ENCODE results near the gene LRP1B.
"Not testable (repeated sequence)": the region's sequence is repeated elsewhere in the genome, so short reads cannot be mapped to it uniquely, and the experiment has no call there.

LRP1B gene

DNA sequence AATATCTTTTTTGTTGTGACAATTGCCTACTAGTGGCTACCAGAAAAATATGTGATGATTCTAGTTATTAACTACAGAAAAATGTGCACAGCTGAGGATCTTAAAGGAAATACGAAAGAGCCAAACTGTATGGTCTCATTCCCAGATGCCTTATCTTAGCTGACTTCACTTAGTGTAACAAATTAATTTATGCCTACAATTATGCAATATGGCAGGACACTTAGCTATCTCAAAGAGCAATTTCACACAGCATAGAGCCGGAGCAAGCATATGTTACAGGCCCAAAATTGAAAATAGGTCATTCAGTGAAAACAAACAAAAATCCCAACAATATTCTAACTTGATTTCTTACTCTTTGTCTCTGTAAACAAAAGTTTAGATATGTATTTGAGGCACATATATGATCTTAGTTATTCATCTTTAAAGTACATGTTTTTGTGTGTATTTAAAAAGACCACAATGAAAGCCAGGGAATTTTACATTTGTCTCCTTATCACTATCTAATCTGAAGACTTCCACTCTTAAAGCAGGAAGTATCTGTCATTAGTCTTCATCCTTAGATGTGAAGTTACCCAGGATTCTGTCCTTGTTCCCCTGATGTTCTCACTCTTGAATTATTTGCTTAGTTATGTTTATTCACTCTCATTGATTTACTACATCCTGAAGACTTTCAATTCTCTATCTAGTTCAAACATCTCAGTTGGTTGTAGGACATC lies 1771.6 kb downstream of the LRP1B start:
- no peak for DNase-seq

DNA sequence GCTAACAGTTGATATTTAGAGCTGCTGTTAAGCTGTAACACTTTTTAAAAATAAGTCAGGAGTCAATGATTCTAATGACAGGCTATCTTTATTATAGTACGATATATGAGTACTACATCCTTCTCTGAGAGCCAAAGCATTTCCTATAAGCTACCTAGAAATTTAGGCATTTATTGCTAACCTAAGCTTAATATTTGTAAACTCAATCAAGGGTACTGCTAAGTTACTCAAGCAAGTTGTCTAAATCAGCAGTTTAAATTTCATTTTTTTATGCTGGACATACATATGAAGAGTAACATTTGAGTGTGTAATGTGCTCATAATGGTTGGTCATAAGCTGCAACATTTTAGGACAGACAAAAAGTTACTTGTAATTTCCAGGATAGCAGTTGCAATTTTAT lies 1774.1 kb downstream of the LRP1B start:
- no peak for DNase-seq

DNA sequence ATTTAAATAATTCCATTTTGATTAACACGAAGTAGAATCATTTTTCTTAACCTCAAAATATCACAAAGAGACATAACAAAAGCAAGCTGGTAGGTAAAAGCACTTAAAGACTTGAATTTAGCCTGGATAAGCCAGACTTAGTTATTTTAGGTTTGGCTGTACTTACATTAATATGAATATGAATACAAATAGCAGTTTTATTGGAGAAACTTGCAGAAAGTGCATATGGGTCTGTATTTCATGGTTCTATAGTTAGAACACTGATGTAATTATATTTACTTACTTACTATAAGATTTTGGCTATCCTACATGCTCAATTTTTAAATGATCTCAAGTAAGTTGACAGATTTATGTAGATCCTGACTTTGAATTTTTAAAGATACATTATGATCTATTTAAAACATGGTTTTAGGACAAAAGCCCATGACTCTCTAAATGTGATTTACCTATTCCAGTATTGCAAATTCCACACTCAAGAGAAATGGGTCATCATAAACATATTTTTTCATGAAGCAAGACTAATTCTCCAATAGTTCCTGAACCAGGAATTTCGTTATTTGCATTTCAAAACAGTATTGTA lies 1775.2 kb downstream of the LRP1B start:
- DNase-seq = no peak

DNA sequence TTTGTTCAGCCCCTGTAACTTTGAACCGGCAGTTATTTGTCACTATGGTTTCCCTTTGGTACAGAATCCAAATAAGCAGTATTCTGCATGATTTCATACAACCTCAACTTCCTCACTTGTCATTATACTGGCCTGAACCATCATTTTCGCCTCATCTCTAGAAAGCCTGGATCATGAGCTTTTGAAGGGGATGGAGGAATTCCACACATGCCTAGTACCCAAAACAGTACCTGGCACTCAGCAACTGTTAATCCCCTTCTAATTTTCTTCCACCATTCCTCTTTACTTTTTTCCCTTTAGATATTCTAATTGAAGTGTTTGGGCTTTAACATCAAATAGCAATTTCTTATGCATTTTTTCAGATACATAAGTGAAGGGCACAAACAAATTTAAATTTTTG lies 1776.3 kb downstream of the LRP1B start:
- DNase-seq = no peak

DNA sequence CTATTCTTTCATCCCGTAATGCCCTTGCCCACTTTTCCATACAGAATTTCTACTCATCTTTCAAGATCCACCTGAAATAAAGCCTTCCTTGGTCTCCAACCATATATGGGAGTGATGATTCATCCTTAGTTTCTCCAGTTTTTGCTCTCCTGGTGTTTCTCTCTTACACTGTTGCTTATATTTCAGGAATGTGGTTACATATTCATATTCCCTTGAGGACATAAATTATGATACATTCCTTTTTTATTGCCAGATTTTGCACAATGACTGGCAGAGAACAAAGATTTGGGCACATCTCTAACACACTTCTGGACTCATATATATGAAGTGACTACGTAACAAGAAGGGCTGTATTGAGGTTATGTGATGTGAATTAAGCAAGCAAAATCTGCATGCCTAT lies 1777.3 kb downstream of the LRP1B start:
- no peak for DNase-seq

DNA sequence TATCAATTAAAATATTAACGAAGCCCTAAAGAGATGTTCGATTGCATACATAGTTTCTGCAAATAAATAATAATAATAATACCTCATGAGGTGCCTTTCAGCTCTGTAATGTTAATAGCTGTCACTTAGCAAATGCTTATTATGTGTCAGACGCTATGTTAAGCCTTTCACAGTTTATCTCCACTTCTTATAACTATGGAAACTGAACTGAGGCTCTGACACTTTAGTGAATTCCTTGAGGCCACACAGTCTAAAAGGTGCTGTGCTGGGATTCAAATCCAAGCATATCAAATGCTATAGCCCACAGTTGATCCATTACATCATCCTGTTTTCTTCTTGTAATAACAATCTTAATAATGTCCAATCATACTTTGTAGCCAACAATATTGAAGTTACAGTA lies 1779.1 kb downstream of the LRP1B start:
- no peak for DNase-seq

DNA sequence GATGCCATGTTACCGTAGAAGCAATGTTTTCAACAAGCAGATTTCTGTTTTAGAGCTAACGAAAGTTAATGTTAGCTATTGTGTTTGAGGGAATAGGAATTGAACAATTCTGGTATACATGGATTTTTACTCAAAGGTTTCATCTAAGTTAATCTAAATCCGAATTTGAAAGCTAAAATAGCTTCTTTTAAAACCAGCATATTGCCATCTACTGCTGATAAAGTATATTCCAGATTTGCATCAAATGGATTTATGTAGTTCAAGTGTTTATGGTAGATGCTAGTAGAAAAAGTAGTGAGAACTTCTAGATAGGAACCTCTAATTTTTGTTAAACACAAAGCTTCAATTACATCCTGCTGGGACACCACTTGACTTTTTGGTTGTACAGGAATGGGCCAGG lies 1781.1 kb downstream of the LRP1B start:
- DNase-seq = no peak

DNA sequence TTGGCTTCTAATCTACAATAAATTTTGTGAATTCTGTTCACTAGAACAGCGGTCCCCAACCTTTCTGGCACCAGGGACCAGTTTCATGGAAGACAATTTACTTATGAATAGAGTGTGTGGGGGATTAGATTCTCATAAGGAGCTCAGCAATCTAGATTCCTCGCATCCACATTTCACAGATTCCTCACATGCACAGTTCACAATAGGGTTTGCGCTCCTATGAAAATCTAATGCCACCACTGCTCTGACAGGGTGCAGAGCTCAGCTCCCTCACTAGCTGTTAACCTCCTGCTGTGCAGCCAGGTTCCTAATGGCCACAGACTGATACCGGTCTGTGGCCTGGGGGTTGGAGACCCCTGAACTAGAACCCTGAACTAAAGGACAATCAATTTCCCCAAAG lies 1782.0 kb downstream of the LRP1B start:
- no peak for DNase-seq

DNA sequence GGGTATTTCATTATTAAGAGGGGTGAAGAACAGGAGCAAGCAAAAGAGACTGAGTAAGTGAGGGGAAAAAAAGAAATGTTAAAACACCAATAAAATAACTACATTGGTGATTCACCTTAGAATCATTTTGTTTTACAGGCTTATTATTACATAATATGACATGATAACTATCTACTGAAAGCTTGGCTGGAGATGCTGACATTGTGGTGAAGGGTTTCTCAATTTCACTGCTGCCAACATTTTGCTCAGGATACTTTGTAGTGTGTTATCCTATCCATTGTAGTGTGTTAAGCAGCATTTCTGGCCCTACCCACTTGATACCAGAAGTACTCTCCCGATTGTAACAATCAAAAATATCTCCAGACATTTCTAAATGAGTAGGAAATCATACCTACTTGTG lies 1786.0 kb downstream of the LRP1B start:
- no peak for DNase-seq

DNA sequence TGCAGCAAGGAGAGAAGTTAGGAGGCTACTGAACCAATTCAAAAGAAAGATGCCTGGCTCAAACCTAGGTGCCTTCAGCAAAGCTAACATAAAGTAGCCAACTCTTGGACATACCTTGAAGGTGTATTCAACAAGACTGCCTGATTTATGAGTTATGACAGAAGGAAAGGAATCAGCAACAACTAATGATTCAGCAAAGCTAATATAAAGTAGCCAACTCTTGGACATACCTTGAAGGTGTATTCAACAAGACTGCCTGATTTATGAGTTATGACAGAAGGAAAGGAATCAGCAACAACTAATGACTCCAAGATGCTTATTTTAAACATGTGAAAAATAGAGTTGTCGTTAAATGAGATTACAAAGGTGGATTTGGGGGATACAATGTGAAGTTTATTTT lies 1786.5 kb downstream of the LRP1B start:
- not testable (repeated sequence) for DNase-seq

DNA sequence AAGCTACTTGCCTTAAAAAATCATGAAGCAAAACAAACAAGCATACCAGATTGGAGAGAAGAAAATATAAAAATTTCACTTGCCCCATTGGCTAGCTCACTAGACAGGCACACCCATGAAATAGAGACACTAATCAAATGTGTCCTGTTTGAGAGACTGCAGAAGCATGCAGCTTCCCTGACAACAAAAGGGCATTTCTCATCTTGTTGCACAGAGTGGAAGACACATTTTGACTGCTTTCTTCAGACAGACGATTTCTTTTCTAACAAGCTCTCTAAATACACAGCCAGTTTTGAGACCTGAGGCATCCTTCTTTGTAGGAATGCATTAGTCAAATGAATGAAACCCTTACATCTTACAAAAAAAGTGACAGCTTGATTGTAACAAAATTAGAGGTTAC lies 1792.0 kb downstream of the LRP1B start:
- no peak for DNase-seq

DNA sequence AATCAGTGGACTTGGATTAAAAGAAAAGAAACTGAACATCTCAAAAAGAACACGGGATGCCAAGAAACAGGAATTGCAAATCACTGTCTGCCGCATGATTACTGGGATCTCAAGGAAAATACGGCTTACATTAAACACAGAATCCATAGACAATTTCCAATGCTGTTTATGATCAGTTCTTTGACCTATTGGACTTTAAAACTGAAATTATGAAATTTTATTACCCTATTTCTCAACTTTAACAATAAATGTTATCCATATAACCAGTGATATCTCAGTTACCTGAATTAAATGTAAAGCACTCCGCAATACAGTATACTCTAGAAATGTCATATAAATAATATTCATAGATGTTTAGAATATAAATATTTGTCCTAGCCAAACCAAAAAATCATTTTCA lies 1793.8 kb downstream of the LRP1B start:
- DNase-seq = no peak

DNA sequence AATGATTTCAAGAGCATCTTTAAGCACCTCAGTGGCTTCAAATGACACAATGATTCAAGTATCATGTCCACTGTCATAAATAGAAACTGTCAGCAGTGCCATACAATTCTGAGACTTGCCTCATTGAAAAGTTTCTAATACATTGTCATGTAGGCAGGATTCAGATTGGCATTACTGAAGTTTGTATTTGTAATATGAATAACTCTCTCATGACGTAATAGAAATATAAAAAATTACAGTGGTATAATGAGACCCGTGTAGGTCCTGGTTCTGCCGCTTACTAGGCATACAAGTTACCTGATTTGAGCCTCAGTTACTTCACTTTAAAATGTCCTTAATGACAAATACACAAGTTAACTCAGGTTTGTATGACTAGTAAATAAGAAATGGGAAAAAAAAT lies 1814.5 kb downstream of the LRP1B start:
- no peak for DNase-seq

DNA sequence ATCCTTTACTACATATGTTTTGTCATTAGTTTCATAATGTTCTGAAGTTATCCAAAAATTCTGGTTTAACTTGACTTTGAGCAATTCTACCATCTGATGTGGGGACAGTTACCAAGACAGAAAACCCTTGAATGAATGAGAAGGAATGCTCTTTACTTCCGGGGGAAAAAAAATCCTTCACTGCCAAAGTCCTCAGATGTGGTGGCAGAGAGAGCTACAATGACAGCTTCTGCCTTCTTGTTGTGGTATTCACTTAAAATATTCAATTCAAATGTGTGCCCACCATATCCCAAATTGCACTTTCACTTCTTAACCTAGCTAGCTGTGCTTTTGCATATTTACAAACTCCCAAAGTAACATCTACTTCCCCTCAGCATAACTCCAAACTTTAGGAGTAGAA lies 1818.9 kb downstream of the LRP1B start:
- no peak for DNase-seq

DNA sequence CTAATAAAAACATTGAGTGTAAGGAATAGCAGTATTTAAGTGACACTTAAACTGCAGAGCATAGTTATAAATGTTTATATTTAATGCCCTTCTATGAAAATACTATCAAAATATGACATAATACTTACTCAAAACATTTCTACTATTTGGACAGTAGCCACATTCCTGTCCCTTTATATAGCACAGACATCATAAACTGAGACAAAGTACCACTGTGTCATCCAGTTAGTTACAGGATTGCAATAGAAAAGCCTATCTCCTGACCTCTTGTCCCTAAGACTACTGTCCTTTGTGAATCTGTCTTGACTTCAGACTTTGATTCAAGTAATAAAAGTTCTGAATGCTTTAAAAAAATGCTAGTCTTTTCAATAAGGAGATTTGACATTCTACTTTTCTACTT lies 1822.1 kb downstream of the LRP1B start:
- DNase-seq = no peak

DNA sequence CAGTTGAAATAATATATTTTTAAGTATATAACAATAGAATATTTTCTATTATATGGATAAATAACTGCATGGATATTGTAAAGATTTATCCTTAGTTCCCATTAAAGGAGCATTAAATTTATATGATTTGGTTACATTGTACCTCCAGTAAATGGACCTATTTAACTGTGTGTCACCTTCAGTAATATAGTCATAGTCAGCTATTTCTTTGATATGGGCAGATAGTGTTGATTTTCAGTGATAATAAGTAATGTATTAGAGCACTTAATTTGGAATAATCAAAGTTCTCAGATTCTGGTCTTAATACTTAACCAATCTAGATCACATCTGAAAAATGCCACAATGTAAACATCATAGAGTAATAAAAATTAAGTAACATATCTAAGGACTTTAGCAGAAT lies 1823.3 kb downstream of the LRP1B start:
- no peak for DNase-seq

DNA sequence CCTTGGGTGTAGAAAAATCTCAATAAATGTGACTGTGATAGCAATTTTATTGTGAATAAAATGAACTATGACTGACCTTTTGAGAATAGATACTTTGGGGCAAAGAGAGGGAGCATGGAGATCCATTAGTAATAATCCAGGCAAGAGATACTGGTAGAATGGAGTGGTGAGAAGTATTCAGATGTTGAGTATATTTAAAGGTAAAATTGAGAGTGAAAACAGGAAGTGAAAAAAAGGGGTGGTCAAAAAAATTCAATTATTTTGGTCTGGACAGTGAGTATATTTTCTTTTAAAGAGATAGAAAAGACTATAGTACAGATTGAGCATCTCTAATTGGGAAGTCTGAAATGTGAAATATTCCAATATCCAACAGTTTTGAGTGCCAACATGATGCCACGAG lies 1835.0 kb downstream of the LRP1B start:
- DNase-seq = no peak

DNA sequence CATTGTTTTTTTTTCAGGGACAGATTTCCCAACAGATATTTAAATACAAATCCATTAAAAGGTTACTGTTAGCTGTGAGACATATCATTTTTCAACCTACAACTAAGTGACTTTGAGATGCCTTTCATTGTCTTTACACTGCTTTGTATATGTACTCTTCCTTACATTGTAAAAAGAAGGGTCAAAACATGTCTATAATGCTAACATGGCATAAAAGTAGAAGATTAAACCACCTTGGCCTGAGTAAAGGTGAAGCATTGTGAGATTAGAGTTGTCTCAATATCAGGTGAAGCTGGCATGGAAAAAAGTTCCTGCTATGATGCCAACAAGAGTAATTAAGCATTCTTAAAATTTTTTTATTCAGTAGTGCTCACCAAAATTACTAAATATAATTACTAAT lies 1842.1 kb downstream of the LRP1B start:
- no peak for DNase-seq

DNA sequence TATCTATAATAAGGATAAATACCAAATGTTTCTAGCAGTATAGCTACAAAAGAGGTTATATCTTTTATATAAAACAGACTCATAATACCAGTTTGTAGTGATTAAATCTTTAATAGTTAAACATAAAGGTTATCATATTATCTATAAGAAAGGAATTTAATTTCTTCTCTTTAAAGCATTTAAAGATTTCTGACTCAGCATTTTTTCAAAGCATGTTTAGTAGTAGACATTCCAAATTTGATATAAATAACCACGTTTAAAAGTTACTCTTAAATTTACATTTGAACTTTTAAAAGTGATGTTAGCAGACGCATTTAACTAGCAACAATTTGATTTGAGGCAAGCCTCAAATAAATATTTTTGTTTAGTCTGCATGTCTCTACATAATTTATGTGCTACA lies 1842.6 kb downstream of the LRP1B start:
- DNase-seq = no peak

DNA sequence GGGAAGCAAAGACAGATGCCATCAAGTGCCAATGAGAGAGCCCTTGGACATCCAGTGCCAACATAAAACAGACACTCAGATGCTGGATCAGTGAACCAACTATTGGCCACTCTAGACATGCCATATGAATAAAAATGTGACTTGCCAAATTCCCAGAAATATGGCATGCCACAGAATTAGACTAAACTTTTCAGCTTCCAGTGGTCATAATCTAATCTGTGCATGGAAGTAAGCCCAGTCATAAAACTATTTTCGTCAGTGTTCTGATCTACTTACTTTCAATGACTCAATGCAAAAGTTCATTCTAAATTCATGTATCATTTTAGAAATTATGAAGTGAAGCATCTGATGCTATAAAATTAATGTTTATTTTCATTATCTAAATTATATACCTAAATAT lies 1844.4 kb downstream of the LRP1B start:
- DNase-seq = no peak

DNA sequence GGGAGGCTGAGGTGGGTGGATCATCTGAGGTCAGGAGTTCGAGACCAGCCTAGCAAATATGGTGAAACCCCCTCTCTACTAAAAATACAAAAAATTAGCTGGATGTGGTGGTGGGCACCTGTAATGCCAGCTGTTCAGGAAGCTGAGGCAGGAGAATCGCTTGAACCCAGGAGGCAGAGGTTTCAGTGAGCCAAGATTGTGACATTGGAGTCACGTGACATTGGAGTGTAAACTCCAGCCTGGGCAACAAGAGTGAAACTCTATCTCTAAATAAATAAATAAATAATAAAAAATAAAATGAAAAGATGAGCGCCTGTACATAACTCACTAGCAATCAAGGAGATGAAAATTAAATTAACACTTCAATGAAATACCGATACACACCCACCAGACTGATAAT lies 1853.5 kb downstream of the LRP1B start:
- not testable (repeated sequence) for DNase-seq

DNA sequence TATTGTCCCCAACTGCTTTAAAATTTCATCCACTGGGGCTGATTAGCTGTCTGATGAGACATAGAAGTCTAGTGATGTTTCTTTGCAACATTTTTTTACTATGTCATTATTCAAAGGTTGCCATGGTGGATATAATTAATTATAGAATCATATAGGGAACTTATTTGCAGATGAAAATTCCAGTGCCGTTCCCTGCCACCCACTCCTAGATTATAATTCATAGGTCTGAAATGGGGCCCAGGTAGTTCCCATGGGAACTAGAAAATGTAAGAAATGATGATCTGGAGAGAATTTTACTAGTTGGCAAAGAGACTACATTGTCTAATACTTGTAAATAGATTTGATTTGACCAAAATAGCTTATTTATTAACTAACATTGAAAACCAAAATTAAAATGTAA lies 1854.2 kb downstream of the LRP1B start:
- DNase-seq = no peak

DNA sequence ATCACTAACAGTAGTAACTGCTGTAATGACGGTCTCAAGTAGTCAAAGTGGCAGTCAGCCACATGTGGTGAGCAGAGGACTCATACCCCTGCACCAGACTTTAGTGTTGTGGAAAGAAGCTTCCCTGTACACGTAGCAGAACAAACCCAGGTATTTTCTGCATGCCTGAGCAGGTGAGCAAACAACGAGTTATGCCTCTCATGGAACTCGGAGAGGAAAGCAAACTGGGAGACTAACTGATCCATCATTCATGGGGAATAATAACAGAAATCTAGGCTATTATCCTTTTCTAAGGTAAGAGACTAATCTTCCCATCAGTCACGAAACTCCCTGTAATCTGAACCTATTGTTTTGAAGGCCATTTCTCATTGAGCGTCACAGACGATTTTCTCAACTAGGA lies 1855.4 kb downstream of the LRP1B start:
- DNase-seq = no peak

DNA sequence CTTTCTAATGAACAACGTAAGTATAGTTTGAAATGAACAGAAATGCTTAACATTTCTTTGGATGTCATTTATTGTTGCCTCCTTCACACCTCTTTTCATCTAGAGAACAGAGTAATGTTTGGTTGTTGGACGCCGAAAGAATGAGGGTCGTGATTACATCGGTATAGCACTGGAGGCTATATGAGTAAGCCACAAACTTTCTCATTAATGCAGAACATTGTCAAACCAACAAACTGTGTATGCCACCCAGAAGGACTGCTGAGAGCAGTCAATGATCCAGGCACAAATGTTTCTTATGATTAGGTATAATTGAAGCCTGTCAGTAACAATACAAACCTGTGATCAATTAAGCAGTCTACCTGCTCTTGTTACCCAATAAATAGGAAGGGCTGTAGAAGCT lies 1855.9 kb downstream of the LRP1B start:
- DNase-seq = no peak

DNA sequence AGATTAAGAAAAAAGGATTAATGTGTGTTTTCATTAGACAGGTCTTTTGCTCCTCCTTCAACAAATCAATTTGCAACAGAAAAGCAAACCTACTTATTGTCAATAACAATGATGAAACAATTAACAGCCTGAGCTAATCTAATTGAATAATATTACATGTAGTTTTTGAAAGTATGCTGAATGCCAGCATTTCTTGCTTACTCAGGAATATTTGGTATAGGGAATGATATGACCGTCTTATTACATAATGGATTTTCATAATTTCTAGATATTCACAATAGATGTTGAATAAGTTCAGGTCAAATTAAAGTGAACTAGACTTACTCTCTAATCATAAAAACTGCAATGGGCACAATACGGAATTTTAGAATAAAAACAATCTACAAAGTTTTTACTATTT lies 1856.9 kb downstream of the LRP1B start:
- DNase-seq = no peak

Data from CD4-positive, alpha-beta T cell treated with Interleukin-1 beta for 1 hour (primary cell).